Tibial nerve (tissue), 4 donors: ENCODE data around the gene BAZ1B.

Experiments
- CTCF ChIP-seq, 5 experiments: fragments of 200-600 bp in 3 of 5; fragments of 450-650 bp in 2 of 5; sonication (generic) in 3 of 5; IDR thresholded peaks; one replicate each; pipeline ENCODE4 v1.5.1; 2016 to 2019; ENCODE audit warnings: antibody characterized with exemption in 5 of 5, mild to moderate bottlenecking in 3 of 5, moderate library complexity in 2 of 5
- EP300 ChIP-seq, 2 donors: sonication (generic); formaldehyde crosslinking; IDR thresholded peaks; one replicate each; pipeline ENCODE4 v1.6.1; 2017; ENCODE audit warnings: antibody characterized with exemption in 2 of 2, mild to moderate bottlenecking in 1 of 2
- POLR2A ChIP-seq, 2 donors: fragments of 450-650 bp; IDR thresholded peaks; one replicate each; pipeline ENCODE4 v1.6.1; 2017; ENCODE audit warnings: antibody characterized with exemption in 2 of 2, mild to moderate bottlenecking in 2 of 2, moderate library complexity in 2 of 2

GRCh38 chr7:73429215-73429614, 92.9 kb downstream of the BAZ1B start:
- TF ChIP-seq CTCF (IDR thresholded peaks at IDR 0.05) (no peak), POLR2A (IDR thresholded peaks at IDR 0.05) (no peak), EP300 (IDR thresholded peaks at IDR 0.05) (no peak)
